Effector CD4-positive, alpha-beta T cell (primary cell): ENCODE results near the gene SBK2.
"Not testable (repeated sequence)": the region's sequence is repeated elsewhere in the genome, so short reads cannot be mapped to it uniquely, and the experiment has no call there.

ENCODE experiments used
- DNase-seq: peaks from one replicate; pipeline ENCODE4 v3.0.0-alpha.2; 2020

SBK2 gene

DNA sequence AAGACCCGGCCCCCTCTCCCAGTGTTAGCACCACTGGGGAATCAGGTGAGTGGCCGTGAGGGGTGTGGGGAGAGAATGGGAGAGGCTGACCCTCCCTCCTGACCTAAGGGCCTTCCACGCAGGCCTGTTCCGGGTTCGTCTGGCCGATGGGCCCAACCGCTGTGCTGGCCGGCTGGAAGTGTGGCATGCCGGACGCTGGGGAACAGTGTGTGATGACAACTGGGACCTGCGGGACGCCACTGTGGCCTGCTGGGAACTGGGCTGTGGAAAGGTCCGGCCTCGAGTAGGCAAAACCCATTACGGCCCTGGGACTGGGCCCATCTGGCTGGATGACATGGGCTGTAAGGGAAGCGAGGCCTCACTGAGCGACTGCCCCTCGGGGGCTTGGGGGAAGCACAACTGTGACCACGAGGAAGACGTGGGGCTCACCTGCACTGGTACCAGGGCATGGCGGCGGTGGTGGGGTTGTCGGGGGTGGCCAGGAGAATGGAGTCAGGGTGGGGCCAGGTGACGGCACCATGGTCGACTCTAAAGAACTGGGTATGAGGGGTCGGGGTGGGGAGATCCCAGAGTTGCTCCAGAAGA lies 36.5 kb downstream of the SBK2 start:
- DNase-seq: no peak

DNA sequence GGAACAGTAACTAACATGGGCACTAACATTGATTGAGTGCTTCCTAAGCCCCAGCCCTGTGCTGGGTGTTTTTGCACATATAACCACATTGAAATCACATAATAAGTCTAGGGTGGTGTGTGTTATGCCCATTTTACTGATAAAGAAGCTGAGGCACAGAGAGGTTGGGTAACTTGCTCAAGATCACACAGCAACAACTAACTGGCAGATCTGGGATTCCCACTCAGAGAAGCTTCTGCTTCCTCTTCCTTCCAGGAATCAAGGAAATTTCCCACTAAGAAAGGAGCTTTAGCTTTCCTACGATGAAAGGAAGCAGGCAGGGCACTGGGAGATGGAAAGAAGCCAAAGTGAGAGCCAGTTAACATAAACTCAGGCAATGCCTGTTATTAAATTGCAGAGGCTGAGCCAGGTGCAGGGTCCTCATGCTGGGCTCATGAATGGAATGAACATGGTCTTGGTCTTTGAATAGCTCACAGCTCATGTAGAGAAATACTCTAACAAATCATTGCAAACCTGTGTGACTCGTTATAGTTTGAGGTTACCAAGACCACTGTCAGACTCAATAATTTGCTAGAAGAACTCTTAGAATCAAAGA lies 38.6 kb downstream of the SBK2 start:
- DNase-seq: no peak

DNA sequence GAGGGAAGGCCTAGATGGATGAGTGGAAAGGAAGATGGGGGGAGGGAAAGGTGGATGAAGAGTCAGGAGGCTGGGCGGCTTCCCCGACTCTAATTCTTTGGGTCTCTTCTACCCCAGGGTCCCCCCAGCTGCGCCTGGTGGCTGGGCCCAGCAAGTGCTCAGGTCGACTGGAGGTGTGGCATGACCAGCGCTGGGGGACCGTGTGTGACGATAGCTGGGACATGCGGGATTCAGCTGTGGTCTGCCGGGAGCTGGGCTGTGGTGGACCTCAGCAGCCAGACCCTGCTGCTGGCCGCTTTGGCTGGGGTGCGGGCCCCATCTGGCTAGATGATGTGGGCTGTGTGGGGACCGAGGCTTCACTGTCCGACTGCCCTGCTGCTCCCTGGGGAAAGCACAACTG lies 39.2 kb downstream of the SBK2 start:
- no peak for DNase-seq

DNA sequence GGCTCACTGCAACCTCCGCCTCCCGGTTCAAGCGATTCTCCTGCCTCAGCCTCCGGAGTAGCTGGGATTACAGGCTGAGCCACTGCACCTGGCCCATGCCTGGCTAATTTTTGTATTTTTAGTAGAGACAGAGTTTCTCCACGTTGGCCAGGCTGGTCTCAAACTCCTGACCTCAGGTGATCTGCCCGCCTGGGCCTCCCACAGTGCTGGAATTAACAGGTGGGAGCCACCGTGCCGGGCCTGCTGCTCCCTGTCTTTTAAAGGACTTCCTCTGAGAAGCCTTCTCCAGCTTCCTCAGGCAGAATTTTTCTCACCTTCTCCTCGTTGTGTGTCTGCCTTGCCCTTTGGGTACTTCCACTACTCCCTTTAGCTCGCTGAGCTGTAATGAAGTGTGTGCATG lies 40.1 kb downstream of the SBK2 start:
- not testable (repeated sequence) for DNase-seq

DNA sequence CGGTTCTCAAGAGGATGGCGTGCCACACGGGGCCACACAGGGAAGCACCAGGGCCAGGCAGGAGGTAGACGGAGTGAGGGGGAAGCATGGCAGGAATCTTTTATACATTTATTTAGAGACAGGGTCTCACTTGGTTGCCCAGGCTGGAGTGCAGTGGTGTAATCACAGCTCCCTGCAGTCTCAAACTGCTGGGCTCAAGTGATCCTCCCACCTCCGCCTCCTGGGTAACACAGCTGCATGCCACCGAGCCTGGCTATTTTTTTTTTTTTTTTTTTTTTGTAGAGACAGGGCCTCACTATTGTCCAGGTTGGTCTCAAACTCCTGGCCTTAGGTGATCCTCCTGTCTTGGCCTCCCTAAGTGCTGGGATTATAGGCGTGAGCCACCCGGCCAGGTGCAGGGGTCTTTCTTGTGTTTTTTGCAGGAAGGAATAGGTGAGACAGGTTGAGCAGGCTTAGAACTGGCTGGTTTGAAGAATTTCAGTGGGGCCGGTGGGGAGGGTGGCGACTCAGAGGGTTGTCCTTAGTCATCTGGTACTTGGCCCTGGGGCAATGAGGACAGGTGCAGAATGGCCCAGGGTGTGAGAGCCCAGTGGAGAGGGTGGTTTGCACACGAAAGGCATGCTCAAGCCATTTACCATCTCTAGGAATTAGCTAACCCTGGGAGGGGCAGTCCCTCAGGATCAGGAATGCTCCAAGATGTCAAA lies 41.1 kb downstream of the SBK2 start:
- no peak for DNase-seq

DNA sequence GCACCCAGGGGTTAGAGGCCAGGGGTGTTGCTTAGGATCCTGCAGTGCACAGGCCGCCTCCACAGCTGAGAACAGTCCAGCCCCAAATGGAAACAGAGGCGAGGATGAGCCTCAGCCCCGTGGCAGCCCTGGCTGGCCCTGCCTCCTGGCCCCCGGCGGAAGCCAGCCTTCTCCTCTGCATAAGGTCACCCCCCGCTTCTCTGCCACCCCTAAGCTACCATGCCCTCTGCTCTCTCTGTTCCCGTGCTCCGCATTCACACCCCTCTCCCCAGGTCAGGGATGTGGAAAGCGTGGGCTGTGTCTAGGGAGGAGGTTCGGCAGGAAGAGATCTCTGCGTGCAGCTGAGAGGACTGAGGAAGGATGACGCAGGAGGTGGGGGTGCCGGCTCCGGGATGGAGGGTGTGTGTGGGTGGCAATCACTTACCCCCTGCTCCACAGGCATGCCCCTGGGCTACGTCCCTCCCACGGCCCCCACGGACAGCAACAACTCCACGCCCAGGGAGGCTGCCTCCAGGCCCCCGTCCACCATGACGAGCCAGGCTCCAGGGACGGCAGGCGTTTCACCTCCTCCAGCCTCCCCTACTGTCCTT lies 42.7 kb downstream of the SBK2 start:
- no peak for DNase-seq

DNA sequence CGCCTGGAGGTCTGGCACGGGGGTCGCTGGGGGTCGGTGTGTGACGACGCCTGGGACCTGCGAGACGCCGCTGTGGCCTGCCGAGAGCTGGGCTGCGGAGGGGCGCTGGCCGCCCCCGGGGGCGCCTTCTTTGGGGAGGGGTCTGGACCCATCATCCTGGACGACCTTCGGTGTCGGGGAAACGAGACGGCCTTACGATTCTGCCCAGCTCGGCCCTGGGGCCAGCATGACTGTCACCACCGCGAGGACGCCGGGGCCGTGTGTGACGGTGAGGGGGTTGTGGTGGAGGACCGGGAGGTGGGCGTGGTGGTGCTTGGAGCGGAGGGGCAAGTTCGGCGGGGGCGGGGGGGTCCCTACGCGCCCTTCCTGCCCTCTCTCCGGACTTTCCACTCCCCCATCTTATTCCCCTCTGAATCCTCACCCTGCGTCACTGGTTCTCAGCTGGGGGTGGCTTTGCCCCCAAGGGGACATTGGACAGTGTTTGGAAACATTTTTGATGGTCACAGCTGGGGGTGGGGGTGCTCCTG lies 43.2 kb downstream of the SBK2 start:
- no peak for DNase-seq

DNA sequence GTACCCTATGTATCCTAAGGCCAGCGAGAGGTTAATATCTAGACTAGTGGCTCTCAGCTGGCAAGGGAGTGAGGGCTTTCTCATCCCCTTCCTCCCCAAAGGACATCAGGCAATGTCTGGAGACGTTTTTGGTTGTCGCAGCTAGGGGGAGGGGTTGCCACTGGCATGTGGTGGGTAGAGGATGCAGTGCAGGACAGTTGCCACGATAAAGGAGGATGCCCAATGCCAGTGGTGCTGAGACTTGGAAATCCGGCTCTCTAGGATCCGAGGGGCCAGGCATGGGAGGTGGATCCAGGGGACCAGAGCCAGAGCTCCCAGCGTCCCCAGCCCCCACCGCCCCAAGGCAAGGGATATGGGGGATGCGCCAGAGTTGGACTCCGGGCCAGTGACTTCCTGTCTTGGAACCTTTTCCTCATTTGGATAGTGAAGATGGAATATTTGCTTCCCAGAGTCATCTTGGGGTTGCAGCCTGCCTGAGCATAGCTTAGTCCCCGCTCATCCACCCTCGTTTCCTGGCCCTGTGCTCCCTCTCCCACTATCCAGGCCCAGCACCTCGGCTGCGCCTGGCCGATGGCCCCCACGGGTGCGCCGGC lies 43.8 kb downstream of the SBK2 start:
- DNase-seq: no peak

DNA sequence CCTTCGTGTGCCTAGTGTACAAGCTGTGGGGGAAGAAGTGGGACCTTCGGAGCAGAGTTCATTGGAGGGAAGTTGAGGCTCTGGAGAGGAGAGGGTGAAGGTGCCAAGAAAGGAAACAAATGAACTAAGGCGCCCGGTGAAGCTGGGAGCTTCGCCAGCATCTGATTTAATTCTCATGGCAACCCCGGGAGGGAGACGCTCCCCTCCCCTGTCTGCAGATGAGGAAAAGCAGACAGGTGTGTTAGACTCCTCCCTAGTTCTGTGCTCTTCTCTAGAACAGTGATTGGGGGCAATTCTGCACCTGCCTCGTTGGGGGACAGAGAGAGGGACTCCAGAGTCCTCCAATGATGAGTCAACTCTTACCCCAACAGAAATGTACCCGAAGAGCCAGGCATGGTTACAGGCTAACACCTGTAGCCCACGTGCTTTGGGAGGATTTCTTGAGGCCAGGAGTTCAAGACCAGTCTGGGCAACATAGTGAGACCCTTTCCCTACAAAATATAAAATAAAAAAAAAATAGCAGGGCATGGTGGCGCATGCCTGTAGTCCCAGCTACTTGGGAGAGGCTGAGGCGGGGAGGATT lies 44.5 kb downstream of the SBK2 start:
- DNase-seq: no peak

DNA sequence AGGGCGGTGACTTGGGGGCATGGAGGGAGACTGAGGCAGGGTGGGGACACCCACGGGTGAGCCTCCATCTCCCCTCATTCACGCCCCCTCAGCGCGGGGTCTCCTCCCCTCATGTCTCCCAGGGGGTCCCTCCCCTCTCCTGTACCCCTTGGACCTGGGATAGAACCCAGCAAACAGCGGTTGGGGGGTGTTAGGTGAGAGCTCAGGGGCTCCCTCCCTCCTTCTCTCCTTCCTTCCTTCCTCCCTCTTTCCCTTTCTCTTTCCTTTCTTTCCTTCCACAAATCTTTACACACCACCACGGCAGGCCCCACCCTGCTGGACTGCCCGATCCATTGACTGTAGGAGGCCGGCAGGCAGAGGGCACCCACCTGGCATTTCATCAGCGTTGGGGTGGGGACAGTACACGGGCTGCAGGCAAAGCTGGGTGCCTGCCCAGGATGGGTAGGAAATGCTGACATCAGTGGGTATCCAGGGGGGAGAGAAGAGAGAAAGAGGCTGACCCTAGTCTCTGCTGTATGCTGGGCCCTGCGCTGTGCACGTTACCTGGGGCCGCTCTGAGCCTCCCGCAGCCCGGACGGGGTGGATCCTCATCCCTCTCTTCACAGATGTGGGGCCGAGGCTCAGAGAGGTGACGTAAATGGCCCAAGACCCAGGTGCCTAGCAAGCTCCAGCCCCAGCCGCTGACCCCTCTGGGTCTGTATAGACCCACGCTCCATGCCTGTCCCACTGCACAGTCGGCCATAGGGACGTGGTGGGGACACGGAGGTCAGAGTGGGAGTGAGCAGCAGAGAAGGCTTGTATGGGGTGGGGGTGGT lies 45.2 kb downstream of the SBK2 start:
- DNase-seq: no peak

DNA sequence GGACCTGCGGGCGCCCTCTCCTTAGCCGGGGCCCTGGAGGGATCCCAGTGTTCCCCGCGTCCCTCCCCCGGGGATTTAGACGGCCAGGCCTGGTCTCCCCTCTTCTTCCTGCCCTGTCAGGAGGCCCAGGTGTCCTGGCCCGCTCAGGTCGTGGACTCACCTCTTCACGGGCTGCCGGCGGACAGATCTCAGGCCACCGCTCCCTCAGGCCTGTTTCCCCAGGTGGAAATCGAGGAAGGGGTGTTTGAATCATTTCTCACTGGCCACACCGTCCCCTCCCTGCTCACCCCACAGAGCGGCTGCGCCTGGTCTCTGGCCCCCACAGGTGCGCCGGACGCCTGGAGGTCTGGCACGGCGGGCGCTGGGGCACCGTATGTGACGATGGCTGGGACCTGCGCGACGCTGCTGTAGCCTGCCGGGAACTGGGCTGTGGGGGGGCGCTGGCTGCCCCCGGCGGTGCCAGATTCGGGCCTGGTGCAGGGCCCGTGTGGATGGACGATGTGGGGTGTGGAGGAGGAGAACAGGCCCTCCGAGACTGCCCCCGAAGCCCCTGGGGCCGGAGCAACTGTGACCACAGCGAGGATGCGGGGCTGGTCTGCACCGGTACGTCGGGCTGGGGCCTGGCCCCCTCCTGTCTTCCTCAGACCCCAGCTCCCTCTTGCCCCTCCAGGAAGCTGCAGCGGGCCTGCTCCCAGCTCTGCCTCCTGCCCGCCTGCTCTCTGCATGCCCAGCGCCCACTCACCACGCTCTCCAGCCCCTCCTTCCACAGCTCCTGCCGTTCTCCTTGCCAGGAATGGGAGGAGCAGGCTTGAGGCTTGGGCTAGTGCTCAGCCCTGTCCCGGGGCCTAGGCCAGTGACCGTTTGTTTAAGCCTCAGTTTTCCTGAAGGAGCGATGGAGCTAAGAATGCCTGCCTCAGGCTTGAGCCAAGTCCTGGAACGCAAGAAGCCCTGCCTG lies 46.2 kb downstream of the SBK2 start:
- DNase-seq: no peak

DNA sequence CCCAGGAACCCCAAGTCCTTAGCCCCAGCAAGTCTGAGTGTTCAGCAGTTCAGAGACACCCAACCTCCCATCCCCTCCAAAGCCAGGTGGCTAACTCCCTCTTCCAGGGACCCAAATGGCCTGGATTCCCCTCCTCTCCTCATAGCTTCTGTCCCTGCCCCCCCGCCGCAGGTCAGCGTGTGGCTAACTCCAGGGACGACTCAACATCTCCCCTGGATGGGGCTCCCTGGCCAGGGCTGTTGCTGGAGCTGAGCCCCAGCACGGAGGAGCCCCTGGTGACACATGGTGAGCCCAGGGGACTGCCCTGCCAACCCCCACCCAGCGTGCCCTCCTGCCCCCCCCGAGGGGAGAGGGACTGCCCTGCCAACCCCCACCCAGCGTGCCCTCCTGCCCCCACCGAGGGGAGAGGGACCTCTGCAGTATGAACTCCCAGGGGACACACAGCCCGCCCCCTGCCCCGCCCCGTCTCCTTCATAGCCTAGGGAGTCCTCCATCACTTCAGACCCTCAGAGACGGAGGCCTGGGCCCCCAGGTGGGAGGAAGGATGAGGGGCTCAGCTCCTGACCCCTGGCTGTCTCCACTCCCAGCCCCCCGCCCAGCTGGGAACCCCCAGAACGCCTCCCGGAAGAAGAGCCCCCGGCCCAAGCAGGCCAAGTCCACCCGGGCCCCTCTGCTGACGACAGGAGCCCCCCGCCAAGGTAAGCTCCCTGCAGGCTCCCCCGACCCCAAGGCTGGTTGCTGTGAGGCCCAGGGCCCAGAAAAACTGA lies 47.0 kb downstream of the SBK2 start:
- no peak for DNase-seq

DNA sequence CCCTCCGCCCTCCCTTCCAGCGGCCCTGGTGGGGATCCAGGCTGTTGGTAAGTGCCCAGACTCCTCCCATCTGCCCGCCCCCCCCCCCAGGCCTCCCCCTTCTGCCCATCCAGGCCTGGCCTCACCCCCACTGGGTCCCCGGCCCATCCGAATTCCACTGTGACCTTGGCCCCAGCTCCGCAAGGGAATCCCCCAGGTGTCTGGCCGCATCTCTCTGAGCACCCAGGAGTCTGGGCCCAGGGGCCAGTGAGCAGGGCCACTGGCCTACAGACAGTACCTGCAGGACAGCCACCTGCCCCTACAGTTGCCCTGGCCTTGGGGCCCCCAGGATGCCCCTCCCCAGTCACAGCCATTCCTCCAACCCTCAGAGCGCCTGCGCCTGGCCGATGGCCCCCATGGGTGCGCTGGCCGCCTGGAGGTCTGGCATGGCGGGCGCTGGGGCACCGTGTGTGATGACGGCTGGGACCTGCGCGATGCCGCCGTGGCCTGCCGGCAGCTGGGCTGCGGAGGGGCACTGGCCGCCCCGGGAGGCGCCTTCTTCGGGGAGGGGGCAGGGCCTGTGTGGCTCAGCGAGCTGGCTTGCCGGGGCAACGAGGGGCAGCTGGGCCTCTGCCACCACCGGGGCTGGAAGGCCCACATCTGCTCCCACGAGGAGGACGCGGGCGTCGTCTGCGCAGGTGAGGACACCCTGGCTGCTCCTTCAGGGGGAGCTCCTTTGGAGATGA lies 47.8 kb downstream of the SBK2 start:
- DNase-seq: no peak

DNA sequence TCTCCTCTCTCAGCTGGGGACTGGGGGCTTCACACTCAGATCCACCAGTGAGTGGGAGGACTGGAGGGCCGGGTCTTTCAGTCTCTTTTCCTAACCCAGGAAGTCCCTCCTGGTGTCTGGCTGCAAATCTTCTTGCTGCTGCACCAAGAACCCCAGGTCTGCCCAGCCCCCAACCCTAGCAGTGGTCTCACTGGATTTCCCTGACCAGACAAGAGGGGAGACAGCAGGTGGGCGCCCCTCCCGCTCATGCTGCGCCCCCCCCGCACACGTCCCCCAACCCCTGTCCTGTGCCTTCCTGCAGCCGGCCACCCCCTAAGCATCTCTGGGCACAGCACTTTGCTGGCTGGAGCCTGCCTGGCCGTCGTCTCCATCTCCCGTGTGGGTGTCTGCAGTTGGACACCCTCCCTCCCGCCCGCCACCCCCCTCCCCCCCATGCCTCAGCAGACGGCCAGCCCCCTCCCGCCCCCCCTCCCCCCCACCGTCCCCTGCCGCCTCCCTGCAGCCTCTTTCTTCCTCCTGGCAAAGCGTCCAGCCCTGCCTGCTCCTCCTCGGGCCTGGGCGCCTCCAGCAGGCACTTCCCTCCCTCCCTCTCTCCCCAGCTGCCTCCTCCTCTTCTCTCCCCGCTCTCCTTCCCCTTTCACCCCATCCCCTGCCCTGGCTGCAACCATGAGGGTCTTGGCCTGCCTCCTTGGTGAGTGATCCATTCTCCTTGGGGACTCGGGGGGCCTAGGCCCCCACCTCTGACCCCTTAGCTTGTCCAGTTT lies 48.8 kb downstream of the SBK2 start, which contains the start of gene SSC5D:
SSC5D (plus strand) TSS at position 513 of the 764 bp plus-strand sequence; CDS start at position 667, 154 bp downstream.
- DNase-seq: no peak

DNA sequence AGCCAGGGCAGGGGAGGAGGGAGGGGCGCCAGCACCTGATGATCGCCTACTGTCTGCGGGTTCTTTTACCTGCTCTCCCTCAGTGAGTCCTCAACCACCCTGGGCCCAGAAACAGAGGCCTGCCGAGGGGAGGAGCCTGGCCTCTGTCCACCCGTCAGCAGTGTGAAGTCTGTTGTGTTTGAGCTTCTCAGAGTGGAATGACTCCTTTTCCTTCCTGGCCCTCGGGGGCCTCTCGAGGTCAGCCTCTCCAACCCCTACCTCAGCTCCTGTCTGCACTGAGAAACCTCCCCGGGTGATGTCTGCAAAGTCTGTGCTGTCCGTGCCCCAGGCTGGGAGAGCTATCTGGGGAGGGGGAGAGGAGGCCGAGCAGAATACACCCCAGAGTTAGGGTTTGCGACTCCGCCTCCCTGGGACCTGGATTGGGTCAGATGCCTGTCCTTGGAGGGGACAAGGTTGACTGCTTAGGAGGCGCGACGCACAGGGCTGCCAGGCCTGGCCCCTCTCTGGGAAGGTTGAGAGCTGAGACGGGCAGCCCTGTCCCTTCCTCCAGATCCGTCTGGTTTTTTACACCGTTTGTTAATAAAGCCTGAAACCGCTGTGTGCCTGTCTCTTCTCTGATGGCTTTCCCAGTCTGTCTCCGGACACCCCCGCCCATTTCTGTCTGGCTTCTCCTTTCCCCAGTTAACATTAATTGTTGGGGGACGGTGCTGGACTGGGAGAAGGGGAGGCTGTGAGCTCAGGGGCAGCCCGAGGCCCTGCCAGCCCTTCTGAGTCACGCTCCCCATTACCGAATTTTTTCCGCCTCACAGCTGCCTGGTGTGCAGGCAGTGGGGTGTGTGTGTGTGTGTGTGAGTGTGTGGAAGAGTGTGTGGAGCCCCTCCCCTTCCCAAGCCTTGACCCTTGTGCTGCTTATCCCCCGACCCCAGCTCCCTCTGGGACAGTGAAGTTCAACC lies 49.7 kb downstream of the SBK2 start:
- no peak for DNase-seq

DNA sequence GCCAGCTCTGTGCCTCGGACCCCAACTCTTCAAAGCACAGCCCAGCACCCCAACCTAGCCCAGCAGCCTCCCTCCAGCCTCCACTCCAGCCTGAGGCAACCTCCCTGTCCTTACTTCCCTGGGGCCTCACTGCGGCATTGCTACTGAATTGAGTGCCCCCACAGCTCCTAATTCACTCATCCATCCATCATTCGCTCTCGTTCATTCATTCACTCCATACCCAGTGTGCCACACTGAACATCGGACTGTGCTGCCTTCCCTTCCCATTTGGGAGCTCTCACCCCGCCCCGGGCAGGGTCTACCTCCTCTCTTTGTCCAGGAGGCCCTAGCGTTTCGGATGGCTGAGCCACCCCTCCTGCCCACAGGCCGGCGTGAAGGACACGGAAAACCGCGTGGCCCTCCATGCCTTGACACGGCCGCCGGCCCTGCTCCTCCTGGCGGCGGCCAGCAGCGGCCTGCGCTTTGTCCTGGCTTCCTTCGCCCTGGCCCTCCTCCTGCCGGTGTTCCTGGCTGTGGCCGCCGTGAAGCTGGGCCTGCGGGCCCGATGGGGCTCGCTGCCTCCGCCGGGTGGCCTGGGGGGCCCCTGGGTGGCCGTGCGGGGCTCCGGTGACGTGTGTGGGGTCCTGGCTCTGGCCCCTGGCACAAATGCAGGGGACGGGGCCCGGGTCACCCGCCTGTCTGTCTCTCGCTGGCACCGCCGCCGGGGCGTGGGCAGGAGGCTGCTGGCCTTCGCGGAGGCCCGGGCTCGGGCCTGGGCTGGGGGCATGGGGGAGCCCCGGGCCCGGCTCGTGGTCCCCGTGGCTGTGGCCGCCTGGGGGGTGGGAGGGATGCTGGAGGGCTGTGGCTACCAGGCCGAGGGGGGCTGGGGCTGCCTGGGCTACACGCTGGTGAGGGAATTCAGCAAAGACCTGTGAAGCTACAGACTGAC lies 50.6 kb downstream of the SBK2 start:
- DNase-seq: no peak
